Activated T-helper 1 cell treated with Interleukin-2 at 50 U/mL for 16 hours (primary cell): ENCODE data around the gene ETHE1.
"Not testable (repeated sequence)": the region's sequence is repeated elsewhere in the genome, so short reads cannot be mapped to it uniquely, and the experiment has no call there.

ENCODE experiments used
- DNase-seq: peaks from one replicate; pipeline ENCODE4 v3.0.0-alpha.2; 2020; ENCODE audit warnings: low read depth

The ETHE1 gene

DNA sequence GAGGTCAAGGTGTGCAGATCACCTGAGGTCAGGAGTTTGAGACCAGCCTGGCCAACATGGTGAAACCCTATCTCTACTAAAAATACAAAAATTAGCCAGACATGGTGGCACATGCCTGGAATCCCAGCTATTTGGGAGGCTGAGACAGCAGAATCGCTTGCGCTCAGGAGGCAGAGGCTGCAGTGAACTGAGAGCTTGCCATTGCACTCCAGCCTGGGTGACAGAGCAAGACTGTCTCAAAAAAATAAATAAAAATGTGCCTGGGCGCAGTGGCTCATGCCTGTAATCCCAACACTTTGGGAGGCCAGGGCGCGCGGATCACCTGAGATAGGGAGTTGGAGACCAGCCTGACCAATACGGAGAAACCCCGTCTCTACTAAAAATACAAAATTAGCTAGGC is 3.3 kb downstream of the ETHE1 start:
- not testable (repeated sequence) for DNase-seq

DNA sequence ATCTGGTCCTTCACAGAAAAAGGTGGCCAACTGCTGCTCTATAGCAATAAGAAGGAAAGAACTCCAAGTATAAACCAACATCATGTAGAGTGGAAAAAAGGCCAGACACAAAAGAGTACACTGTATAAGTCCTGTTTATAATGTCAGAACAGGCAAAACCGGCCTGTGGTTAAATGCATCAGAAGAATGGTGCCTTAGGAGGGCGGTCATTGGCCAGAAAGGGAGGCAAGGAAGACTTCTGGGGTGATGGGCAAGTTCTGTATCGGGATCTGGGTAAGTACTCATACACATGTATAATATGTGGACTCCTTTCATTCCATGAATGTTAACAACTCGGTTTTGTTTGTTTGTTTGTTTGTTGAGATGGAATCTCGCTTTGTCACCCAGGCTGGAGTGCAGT is 4.1 kb downstream of the ETHE1 start:
- DNase-seq = no peak

DNA sequence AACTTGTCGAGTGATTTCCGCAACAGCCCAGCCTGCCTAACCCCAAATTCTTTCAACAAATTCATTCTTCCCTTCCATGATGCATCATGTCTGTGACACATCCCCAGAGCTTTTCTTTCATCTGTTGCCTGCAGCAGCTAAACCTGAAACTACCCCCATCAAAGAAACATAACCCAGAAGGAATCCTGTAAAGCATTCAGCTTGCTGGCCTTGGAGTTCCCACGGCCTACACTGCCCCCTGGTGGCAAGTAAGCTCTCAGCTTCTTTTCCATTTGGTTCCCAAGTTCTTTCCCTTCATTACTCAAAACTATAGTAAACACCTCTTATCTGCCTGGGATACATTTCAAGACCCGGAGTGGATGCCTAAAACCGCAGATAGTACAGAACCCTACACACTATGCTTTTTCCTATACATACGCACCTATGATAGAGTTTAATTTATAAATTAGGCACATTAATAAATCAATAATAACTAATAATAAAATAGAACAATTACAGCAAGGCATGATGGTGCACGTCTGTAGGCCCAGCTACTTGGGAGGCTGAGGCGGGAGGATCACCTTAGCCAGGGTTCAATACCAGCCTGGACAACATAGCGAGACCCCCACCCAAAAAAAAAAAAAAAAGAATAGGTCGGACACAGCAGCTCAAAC is 7.4 kb downstream of the ETHE1 start:
- DNase-seq = peak; percentile 67

DNA sequence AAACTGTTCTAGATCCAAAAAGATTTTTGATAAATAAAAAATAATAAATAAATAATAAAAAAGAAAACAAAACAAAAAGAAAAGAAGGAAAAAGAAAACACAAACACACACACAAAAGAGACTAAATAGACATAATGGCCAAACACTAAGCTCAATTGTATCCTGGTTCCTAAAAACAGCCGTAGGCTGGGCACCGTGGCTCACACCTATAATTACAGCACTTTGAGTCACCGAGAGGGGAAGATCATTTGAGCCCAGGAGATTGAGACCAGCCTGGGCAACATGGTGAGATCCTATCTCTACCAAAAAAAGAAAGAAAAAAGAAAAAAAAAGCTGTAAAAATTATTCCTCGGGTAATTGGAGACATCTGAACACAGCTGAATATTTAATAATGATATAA is 8.9 kb downstream of the ETHE1 start:
- DNase-seq = no peak

DNA sequence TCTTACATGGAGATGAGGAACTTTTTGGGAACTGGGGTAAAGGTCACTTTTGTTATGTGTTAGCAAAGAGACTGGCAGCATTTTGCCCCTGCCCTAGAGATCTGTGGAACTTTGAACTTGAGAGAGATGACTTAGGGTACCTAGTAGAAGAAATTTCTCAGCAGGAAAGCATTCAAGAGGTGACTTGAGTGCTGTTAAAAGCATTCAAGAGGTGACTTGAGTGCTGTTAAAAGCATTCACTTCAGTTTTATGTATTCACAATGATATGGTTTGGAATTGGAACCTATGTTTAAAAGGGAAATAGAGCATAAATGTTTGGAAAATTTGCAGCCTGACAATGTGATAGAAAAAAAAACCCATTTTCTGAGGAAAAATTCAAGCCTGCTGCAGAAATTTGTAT is 14.6 kb downstream of the ETHE1 start:
- not testable (repeated sequence) for DNase-seq

DNA sequence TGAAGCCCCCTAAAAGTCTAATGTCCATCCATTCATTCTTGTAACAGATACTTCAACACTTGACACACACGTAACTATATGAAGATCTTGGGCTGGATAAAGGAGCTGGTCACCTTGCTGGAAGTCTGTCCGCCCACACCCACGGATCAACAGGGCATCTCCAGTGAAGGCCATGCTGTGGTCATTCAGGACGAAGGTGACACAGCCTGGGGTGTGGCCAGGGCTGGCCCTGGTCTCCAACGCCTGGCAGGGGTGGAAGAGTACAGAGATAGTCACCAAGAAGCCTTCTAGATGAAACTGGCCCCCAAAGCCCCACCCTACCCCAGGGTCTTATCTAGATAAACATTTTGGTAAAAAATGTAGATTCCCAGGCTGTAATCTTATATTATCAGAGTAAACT is 15.7 kb downstream of the ETHE1 start:
- DNase-seq = no peak

DNA sequence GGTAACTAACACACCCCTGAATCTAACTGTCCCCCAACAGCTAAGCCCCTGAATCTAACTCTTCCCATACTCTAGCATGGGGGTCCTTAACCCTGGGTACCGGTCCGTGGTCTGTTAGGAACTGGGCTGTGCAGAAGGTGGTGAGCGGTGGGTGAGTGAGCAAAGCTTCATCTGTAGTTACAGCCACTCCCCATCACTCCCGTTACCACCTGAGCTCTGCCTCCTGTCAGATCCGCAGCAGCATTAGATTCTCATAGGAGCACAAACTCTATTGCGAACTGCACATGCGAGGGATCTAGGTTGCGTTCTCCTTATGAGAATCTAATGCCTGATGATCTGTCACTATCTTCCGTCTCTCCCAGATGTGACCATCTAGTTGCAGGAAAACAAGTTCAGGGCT is 16.3 kb downstream of the ETHE1 start:
- DNase-seq = no peak

DNA sequence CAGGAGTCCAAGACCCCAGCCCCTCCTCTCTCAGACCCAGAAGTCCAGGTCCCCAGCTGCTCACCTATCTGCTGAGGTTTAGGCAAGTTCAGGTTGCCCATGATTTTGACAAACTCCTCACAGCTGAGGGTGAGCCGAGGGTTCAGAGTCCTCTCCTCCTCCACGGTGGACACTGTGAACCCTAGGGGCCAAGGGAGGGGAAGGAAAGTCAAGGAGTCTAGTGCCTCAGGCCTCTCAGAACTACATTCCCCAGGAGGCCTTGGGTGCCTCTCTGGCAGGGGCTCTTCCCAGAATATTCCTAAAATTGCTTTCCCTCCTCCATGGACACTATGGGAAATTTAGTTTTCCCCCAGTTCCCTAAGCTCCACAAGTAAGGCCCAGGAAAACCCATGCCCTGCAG is 19.1 kb downstream of the ETHE1 start:
- DNase-seq = no peak

DNA sequence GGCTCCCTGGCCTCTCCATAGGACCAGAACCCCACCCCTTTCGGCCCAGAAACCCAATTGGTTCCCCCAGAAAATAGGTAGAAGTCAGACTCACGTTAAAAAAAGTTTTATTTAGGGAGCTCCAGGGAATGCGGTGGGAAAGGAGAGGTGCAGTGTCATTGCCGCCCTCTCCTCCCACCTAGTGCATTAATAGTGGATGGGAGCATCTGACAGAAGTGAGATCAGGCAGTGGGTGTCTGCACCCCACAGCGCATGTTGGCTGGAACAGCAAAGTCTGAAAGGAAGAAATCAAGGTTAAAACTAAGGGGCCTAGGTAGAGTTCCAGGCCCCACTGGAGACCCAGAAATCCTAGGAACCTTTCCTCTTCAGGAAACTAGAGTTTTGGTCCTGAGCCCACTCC is 20.4 kb downstream of the ETHE1 start:
- DNase-seq = no peak

DNA sequence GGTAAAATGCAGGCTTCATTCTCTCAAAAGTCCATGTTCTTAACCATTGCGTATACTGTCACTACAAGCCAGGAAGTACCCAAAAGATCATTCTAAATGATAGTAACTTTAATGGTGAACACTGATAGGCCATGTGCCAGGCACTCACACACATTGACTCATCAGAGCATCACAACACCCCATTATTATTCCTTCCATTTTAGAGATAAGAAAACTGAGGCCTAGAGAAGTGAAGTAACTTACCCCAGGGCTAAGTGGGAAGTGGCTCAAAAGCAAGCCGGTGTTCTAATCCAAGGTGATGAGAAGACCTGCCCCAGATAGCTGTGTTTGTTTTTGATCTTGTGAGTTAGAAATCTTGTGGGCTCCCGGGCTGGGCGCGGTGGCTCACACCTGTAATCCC is 21.1 kb downstream of the ETHE1 start:
- DNase-seq = no peak

DNA sequence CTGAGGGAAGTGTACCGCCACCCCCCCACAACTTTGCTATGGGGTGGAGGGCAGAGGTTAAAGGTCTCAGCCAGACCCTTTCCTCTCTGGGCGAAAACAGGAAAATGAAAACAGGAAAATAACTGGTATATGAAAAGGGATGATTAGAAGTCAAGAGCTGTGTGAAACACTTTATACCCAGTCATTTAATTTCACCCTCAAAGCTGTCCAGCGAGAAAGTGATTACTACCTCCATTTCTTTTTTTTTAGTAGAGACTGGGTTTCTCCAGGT is 21.9 kb downstream of the ETHE1 start:
- no peak for DNase-seq

DNA sequence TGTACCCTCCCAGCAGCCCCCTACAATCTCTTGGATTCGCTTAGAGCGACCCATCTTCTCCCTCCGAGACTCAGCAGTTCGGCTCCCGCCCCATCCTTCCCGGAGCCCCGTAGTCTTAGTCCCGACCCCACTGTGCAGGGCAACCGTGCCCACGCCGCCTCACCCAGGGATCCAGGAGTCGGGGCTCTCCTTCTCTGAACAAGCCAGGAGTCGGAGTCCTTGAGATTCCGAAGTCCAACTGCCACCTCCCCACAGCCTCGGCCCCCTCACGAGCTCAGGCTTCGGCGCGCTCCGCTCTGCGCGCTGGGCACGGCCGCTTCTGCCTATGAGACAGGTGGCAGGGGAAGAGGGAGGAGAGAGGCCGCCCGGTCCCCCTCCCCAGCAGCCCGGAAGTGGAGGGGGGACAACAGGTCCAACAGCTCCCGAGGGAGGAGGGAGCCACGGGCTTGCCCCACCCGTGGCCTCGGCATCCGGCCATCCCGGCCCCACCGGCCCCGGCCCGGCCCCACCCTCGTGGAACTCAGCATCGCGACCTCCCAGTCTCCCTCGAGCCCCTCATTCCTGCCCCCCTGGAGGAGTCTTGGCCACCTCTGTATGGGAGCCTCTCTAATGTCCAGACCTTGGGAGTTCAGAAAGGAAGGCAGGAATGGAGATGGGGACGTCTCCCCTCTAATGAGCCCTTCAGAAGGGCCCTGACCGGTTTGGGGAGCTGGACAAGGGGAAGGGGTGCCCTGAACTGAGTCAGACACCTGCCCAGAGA is 22.4 kb downstream of the ETHE1 start, which contains the start of gene PHLDB3:
TSS of gene PHLDB3 (minus strand) at position 321 of the 760 bp plus-strand sequence. CDS start 628 bp downstream, outside the sequence.
- peak; percentile 41 for DNase-seq

DNA sequence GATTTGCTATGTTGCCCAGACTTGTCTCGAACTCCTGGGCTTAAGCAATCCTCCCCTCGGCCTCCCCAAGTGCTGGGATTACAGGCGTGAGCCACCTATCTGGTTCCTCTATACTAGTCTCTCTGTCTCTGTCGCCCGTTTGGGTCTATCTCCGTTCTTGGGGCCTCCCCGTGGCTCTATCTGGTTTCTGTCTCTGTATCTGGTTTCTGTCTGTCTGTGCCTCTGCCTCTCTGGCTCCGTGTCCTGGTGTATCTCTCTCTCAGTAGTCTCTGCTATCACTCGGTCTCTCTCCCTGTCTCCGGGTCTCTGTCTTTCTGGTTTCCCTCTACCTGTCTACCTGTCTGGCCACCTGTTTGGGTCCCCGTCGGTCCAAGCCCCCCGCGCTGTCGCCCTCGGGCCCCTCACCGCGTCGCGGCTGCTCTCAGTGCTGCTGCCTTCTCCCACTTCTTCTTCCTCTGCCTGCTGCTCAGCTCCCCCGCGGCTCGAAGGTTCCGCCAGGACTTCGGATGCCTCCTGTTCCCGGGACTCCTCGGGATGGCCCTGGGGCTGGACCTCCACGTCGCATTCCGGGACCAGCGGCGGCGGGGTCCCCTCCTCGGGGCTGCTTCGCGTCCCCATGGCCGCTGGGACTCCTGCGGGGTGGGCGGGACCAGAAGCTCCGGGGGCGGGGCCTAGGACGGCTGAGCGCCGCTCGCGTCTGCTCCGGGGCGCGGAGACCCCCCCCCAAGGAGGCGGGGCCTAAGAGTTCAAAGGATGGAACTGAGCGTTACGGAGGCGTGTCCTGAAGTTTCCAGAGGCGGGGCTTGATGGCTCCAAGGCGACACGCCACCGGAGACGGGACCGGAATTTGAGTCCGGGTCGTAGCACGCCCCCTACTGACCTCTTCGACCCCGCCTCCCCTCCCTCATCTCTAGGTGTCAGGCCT is 23.2 kb downstream of the ETHE1 start:
- DNase-seq = peak; percentile 98

DNA sequence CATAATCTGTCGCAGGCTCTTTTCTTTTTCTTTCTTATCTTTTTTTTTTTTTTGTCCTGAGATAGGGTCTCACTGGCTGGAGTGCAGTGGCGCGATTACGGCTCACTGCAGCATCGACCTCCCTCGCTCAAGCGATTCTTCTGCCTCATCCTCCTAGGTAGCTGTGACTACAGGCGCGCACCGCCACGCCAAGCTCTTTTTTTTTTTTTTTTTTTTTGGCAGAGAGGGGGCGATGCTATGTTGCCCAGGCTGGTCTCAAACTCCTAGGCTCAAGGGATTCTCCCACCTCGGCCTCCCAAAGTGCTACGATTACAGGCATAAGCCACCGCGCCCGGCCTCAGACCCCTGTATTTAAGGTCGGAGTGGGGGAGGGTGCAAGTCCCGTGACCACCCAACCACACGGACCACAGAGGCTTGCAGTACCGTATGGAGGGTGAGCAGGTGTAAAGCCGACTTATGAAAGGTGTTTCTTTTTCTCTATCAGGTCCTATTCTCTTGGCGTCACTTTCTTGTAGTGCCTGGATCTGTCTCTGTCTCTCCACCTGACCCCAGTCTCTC is 24.5 kb downstream of the ETHE1 start:
- no peak for DNase-seq

DNA sequence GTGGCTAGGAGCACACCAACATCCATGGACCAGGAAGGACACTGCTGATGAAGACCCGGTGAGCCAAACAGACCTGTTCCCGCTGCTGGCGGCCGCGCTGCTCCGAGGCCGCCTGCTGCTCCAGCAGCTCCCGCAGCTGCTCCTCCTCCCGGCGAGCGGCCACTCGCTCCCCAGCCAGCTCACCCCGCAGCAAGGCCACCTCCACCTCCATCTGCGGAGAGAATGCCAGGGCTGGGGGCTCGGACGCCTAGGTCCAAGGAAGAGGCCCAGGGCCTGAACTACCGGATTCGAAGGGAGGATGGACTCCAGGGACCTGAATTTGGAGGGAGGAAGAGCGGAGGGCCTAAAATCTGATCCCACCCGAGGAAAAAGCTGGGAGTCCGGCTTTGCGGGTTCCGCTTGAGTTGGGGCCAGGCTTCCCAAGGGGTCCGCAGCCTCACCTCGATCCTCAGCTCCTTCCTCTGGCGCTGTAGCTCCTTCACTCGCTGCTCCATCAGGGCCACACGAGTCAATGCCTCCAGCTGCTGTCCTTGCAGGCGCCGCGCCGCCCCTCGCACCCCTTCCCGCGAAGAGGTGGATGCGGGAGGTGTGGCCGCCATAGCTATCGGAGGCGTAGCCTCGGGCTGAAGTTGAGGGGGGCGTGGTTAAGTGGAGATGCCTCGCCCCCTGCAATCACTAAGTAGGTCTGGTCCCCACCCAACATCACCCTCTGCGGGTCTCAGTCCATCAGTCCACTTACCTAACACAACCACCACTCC is 25.2 kb downstream of the ETHE1 start:
- DNase-seq = no peak

DNA sequence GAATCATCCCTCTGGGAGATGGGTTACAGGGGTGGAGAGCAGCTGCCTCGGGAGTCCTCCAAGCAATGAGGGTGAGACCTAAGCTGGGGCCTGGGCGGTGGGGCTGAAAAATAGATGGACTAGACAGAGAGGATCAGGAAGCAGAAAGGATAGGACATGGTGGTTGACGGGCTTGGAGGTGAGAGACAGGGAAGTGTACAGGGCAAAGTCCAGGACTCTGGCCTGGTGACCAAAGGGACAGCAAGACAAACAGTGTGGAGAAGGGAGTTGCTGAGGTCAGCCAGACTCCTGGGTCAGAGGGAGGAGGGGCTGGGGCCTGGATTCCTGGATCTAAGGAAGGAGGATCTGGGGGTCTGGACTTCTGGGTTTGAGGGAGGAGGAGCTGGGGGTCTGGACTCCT is 28.0 kb downstream of the ETHE1 start:
- no peak for DNase-seq

DNA sequence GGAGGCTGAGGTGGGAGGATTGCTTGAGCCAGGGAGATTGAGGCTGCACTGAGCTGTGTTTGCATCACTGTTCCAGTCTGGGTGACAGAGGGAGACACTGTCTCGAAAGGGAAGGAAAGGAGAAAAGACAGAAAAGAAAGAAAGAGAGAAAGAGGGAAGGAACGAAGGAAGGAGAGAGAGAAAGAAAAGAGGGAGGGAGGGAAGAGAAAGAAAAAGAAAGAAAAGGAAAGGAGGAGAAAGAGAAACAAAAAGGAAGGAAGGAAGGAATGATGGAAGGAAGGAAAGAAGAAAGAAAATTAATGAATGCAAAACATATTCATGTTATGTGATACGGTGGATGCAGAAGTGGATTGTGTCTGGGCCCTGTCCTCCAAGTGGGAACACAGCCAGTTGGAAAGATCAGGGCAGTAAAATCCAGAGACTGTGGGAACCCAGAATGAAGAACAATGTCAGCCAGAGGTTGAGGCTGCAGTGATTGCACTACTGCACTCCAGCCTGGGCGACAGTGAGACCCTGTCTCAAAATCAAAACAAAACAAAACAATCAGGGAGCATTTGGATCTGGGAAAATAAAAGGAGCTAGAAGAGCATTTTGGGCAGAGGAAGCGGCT is 28.7 kb downstream of the ETHE1 start:
- DNase-seq = no peak

DNA sequence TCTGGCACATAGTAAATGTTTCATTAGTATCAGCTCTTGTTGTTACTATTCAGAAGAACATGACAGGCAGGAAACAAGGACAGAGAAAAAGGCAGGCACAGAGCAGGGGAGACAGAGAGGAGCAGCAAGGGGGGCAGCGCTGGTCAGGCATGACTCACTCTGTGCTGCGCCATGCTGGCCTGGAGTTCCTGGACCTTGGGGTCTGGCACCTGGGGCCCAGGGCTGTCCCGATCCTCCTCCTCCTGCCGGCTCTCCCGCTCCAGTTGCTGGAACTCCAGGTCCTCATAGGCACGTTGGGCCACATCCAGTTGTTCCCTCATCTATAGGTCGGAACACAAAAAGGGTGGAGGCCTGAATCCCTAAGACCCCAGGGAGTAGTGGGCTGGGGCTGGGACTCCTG is 30.0 kb downstream of the ETHE1 start:
- no peak for DNase-seq

DNA sequence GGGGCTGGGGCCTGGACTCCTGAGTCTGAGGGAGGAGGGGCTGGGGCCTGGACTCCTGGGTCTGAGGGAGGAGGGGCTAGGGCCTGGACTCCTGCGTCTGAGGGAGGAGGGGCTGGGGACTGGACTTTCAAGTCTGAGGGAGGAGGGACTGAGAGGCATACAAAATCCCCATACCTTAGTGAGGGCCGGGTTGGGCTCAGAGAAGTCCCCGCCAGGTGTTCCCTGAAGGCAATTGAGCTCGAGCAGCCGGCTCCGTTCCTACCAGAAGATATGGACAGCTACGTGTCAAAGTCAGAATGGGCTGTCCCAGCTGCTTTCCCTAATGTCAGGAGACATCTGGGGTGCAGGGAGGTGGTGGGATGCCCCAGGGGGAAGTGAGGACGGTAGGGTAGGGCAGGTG is 31.9 kb downstream of the ETHE1 start:
- DNase-seq = no peak

DNA sequence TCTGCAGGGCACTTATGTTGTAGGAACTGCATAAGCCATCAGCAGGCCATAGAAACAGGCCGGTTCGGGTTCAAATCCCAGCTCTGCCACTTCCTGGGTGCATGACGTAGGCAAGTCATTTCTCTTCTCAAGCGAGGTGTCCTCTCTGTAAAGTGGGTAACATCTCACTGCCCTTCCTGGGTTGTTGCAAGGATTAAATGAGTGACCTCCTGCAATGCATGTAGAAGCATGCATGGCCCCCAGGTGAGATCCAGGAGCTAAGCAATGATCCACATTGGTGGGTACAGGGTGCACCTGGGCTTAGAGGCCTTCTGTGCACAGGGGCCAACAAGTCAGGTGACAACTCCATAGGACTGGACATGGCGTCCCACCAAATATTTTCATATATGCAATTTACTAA is 36.2 kb downstream of the ETHE1 start:
- no peak for DNase-seq

DNA sequence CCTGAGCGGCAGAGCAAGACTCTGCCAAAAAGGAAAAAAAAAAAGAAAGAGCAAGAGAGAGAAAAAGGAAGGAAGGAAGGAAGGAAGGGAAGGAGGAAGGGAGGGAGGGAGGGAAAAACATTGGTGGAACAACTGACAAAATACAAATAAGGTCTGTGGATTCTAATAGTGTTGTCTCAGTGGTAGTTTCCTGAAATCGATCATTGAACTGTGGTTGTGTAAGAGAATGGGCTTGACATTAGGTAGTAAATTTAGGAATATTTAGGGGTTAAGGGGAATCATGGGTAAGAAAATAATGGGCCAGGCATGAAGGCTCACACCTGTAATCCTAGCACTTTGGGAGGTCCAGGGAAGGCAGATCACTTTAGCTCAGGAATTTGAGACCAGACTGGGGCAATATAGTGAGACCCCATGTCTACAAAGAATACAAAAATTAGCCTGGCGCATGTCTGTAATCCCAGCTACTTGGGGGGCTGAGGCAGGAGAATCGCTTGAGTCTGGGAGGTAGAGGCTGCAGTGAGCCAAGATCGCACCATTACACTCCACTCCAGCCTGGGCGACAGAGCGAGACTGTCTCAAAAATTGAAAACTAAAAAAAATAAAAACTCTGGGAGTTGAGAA is 36.9 kb downstream of the ETHE1 start:
- no peak for DNase-seq
